H1 (cell line): ENCODE data around the gene SCFD1. TPM values are rescaled to one million over a fixed set of nuclear protein-coding genes. Genes with fewer than 3 reads are reported as not detected.

ENCODE experiments used
- CBX8 ChIP-seq: fragments of 300-800, 300-1000 bp; sonication (generic); IDR thresholded peaks from 2 replicates; pipeline ENCODE4 v1.7.1; 2016; ENCODE audit warnings: low read depth, low read length, borderline replicate concordance
- E2F6 ChIP-seq: IDR thresholded peaks from 2 replicates; pipeline ENCODE4 v1.6.1; 2012; ENCODE audit warnings: inconsistent platforms
- GTF2F1 ChIP-seq: IDR thresholded peaks from 2 replicates; pipeline ENCODE4 v1.6.1; 2012; ENCODE audit warnings: low read depth, low read length, improper control_type of control experiment, borderline replicate concordance
- JUND ChIP-seq: IDR thresholded peaks from 2 replicates; pipeline ENCODE4 v1.6.1; 2011; ENCODE audit warnings: mild to moderate bottlenecking, improper control_type of control experiment, low read length
- KDM1A ChIP-seq: fragments of 200-600, 300-600 bp; sonication (generic); IDR thresholded peaks from 2 replicates; pipeline ENCODE4 v1.7.1; 2016; ENCODE audit warnings: mild to moderate bottlenecking, low read length, borderline replicate concordance
- POU5F1 ChIP-seq: IDR thresholded peaks from 2 replicates; pipeline ENCODE4 v1.6.1; 2011; ENCODE audit warnings: low read depth, mild to moderate bottlenecking, low read length, moderate library complexity
- TEAD4 ChIP-seq: IDR thresholded peaks from 2 replicates; pipeline ENCODE4 v1.6.1; 2012; ENCODE audit warnings: low read depth, low read length, inconsistent platforms, mixed read lengths
- polyA plus RNA-seq, 7 experiments: library from polyadenylated mRNA; depleted of rRNA in 3 of 7; stranded (reverse) in 5 of 7; unstranded in 2 of 7; fragments of >200 nt in 5 of 7; fragments of 200-250 nt in 2 of 7; gene quantifications; 1 replicate in 5 of 7; 2 replicates in 1 of 7; 4 replicates in 1 of 7; pipeline versions ENCODE4 v1.2.1 to v1.2.3, GENCODE V29; 2011 to 2013; ENCODE audit warnings: missing spikeins in 2 of 7, mixed read lengths in 2 of 7
- total RNA-seq: library from RNA; stranded (reverse); fragmentation: NEBNext Ultra II Directional; extraction: Animal tissue kit (Norgen Biotek cat#: 25700); gene quantifications from 2 replicates; pipeline ENCODE4 v1.2.1, GENCODE V29; 2021

The SCFD1 gene
- total and polyA plus RNA-seq, 2 of the 8 experiments (the other 6 are each of a cell fraction or from before 2014, with no cell fraction given) = 32.8 to 64.5 TPM

- TF ChIP-seq TEAD4 (no peak), JUND (no peak), E2F6 (no peak), GTF2F1 (no peak), KDM1A (no peak), CBX8 (no peak), POU5F1 (no peak)
These were observed 13.5 kb upstream of the SCFD1 start (continued) for GRCh38 chr14:30608533-30609006.
